ENCODE data around the gene CYB5D1. TPM values are rescaled to one million over a fixed set of nuclear protein-coding genes. Genes with fewer than 3 reads are reported as not detected.

The CYB5D1 gene
- total and polyA plus RNA-seq, 2 of the 8 experiments (the other 6 are each of a cell fraction or from before 2014, with no cell fraction given): 11.0 to 18.0 TPM

DNA sequence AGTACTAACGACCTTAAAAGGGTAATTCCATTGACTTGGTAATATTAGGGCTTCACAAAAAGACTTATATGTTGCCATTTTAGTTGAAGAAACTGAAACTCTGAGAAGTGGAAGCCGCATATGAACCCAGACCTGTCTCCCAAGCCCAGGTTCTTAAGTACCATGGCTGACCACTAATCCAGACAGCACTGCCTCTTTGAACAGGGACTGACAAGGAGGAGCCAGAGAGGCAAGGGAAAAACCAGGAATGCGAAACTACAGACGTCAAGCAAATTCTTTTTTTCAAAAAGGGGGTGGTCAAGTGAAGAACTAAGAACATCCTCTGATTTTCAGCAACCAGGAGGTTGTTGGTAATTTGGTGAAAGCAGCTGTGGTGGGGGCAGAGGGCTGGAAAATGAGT lies 15.2 kb downstream of the CYB5D1 start (continued):
- TF ChIP-seq, protein P1, sequence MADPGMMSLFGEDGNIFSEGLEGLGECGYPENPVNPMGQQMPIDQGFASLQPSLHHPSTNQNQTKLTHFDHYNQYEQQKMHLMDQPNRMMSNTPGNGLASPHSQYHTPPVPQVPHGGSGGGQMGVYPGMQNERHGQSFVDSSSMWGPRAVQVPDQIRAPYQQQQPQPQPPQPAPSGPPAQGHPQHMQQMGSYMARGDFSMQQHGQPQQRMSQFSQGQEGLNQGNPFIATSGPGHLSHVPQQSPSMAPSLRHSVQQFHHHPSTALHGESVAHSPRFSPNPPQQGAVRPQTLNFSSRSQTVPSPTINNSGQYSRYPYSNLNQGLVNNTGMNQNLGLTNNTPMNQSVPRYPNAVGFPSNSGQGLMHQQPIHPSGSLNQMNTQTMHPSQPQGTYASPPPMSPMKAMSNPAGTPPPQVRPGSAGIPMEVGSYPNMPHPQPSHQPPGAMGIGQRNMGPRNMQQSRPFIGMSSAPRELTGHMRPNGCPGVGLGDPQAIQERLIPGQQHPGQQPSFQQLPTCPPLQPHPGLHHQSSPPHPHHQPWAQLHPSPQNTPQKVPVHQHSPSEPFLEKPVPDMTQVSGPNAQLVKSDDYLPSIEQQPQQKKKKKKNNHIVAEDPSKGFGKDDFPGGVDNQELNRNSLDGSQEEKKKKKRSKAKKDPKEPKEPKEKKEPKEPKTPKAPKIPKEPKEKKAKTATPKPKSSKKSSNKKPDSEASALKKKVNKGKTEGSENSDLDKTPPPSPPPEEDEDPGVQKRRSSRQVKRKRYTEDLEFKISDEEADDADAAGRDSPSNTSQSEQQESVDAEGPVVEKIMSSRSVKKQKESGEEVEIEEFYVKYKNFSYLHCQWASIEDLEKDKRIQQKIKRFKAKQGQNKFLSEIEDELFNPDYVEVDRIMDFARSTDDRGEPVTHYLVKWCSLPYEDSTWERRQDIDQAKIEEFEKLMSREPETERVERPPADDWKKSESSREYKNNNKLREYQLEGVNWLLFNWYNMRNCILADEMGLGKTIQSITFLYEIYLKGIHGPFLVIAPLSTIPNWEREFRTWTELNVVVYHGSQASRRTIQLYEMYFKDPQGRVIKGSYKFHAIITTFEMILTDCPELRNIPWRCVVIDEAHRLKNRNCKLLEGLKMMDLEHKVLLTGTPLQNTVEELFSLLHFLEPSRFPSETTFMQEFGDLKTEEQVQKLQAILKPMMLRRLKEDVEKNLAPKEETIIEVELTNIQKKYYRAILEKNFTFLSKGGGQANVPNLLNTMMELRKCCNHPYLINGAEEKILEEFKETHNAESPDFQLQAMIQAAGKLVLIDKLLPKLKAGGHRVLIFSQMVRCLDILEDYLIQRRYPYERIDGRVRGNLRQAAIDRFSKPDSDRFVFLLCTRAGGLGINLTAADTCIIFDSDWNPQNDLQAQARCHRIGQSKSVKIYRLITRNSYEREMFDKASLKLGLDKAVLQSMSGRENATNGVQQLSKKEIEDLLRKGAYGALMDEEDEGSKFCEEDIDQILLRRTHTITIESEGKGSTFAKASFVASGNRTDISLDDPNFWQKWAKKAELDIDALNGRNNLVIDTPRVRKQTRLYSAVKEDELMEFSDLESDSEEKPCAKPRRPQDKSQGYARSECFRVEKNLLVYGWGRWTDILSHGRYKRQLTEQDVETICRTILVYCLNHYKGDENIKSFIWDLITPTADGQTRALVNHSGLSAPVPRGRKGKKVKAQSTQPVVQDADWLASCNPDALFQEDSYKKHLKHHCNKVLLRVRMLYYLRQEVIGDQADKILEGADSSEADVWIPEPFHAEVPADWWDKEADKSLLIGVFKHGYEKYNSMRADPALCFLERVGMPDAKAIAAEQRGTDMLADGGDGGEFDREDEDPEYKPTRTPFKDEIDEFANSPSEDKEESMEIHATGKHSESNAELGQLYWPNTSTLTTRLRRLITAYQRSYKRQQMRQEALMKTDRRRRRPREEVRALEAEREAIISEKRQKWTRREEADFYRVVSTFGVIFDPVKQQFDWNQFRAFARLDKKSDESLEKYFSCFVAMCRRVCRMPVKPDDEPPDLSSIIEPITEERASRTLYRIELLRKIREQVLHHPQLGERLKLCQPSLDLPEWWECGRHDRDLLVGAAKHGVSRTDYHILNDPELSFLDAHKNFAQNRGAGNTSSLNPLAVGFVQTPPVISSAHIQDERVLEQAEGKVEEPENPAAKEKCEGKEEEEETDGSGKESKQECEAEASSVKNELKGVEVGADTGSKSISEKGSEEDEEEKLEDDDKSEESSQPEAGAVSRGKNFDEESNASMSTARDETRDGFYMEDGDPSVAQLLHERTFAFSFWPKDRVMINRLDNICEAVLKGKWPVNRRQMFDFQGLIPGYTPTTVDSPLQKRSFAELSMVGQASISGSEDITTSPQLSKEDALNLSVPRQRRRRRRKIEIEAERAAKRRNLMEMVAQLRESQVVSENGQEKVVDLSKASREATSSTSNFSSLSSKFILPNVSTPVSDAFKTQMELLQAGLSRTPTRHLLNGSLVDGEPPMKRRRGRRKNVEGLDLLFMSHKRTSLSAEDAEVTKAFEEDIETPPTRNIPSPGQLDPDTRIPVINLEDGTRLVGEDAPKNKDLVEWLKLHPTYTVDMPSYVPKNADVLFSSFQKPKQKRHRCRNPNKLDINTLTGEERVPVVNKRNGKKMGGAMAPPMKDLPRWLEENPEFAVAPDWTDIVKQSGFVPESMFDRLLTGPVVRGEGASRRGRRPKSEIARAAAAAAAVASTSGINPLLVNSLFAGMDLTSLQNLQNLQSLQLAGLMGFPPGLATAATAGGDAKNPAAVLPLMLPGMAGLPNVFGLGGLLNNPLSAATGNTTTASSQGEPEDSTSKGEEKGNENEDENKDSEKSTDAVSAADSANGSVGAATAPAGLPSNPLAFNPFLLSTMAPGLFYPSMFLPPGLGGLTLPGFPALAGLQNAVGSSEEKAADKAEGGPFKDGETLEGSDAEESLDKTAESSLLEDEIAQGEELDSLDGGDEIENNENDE (IDR thresholded peaks at IDR 0.05; ENCODE audit: insufficient replicate concordance, low read length): no peak
- TF ChIP-seq CREB1 (IDR thresholded peaks at IDR 0.05) (no peak), FOSL1 (IDR thresholded peaks at IDR 0.05; ENCODE audit: insufficient read depth, low read depth, low read length) (no peak), MAFK (IDR thresholded peaks at IDR 0.05; ENCODE audit: low read depth, low read length) (no peak), SAP30 (IDR thresholded peaks at IDR 0.05; ENCODE audit: insufficient read depth, insufficient replicate concordance, low read length) (no peak), RAD21 (IDR thresholded peaks at IDR 0.05 in 1 of 2, conservative IDR thresholded peaks at IDR 0.05 in 1 of 2; ENCODE audit: low read depth in 2 of 2, low read length in 2 of 2) (no peak), RXRA (IDR thresholded peaks at IDR 0.05; ENCODE audit: insufficient read depth, low read depth, low read length) (no peak), CEBPB (IDR thresholded peaks at IDR 0.05; ENCODE audit: low read depth, low read length) (no peak)

Data from H1 (cell line).